CD1c-positive myeloid dendritic cell (primary cell): ENCODE data around the gene MAP3K7.
A peak's percentile ranks its signal among the peaks of the same experiment; 100 is the strongest.

Experiments used
- DNase-seq: peaks from one replicate; pipeline ENCODE4 v3.0.0-alpha.2; 2016; ENCODE audit errors: extremely low spot score

MAP3K7 gene

DNA sequence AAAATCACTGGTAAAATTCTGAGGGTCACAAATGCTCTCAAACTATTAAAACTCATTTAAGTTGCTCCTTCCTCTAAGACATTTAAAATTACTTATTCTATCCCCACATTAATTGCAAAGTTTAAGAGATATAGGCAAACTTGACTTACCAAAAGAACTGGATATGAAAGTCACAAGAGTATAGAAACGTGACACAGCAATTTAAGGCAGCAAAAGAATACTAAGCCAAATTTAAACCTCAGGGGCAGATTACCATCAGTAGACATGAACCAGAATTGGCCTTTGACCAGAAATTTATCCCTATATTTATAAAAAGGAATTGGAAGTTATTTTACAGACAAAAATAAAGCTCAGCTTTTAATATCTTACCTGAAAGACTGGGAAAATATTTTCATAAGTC is 56.0 kb downstream of the MAP3K7 start:
- DNase-seq: no peak

DNA sequence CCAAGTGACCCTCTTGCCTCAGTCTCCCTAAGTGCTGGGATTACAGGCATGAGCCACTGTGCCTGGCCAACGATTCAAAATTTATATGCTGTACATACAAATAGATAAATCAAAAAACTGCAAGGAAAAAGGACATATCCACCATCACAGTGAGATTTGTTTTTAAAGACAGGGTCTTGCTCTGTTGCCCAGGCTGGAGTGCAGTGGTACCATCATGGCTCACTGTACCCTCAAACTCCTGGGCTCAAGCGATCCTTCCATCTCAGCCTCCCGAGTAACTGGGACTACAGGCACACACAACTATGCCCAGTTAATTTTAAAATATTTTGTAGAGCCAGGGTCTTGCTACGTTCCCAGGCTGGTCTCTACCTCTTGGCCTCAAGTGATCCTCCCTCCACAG is 61.5 kb downstream of the MAP3K7 start:
- DNase-seq: no peak

GRCh38 chr6:90523779-90524310 is 63.0 kb downstream of the MAP3K7 start:
- DNase-seq: no peak

- no peak for DNase-seq
These were observed 64.9 kb downstream of the MAP3K7 start for GRCh38 chr6:90521955-90522354.

- DNase-seq: no peak
These were observed 70.7 kb downstream of the MAP3K7 start for GRCh38 chr6:90516074-90516660.

DNA sequence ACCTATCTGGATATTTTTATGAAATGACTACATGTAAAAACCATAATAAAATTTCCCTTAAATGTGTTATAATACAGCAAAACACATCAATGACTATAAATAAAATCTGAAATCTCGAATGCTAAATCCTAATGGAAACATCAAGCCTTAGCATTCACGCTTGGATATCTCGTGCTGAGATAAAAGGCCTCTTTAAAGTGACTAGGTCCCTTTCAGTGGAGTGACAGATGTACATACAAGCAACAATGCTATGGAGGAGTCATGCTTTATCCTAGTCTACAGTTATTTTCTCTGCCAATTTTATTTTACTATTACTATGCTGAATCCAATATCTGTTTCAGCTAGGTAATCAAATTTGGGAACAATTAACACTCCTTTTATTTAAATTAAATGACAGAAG is 72.4 kb downstream of the MAP3K7 start:
- DNase-seq: no peak

- no peak for DNase-seq
These were observed 78.1 kb downstream of the MAP3K7 start for GRCh38 chr6:90508753-90509152.

- DNase-seq: no peak
These were observed 83.9 kb downstream of the MAP3K7 start for GRCh38 chr6:90502866-90503407.

GRCh38 chr6:90502381-90502780 is 84.5 kb downstream of the MAP3K7 start:
- DNase-seq: no peak

- no peak for DNase-seq
These were observed 86.4 kb downstream of the MAP3K7 start for GRCh38 chr6:90500458-90500857.

DNA sequence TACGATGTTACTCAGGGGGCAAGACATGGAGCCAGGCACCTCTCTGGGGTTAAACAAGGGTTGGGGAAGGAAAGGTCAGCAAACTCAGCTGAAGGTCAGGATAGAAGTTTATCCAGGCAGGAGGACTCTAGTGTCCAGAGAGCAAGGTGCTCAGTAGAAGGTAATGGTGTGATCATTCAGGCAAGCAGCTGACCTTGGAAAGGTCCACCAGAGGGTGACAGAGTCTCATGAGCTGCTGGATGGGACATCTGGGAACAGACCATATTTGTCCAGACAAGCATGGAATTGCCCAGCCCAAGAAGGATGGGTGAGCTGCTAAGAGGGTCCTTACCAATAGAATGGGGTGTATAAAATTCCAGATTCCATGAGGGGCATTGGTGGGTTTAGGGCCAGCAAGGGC is 89.5 kb downstream of the MAP3K7 start:
- no peak for DNase-seq

- DNase-seq: no peak
These were observed 90.4 kb downstream of the MAP3K7 start for GRCh38 chr6:90496258-90497016.

DNA sequence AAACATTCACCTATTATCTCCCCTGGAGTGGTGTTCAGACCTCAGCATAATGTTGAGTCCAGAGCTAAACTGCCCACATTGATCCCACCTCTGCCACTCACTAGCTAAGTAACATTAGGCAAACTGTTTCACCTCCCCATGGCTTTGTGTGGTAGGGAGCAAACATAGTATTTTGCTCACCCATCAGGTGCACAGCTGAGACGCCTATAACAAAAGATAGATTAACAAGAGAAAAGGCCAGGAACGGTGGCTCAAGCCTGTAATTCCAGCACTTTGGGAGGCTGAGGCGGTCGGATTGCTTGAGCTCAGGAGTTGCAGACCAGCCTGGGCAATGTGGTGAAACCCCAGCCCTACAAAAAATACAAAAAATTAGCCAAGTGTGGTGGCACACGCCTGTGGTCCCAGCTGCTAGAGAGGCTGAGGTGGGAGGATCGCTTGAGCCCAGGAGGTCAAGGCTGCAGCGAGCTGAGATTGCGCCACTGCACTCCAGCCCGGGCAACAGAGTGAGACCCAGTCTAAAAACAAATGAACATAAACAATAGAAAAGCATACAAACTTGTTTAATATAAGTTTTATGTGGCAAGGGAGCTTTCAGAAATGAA is 91.6 kb downstream of the MAP3K7 start:
- no peak for DNase-seq

DNA sequence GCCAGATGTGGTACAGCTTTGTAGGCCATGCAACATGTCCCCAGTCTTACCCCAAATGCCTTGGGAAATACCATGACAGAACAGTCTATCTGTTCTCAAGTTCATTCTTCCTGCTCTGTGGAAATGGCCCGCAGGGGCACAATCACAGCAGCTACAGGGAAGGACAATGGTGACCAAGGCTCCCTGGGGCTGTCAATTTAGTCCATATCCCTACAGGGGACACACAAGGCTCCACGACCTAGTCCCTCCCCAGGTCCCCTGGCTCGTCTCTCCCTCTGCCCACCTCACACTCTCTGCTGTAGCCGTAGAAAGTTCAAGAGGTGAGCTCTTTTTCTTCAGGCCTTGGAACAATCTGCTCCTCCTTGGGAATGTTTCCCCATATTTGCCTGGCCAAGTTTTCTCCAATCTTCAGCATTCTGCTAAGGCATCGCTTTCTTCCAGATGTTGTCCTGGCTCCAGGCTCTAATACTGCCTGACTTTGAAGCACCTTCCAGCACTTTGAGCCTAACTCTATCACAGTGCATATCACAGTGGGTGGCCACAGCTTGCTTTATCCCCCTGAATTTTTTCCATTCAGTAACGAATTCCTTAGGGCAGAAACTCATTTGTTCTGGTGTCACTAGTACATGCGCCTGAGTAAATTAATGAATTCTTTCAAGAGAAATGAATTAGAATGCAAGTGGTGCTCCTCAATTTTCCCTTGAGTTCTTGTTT is 92.6 kb downstream of the MAP3K7 start:
- DNase-seq: no peak

GRCh38 chr6:90493332-90493731 is 93.5 kb downstream of the MAP3K7 start:
- no peak for DNase-seq

- no peak for DNase-seq
These were observed 94.1 kb downstream of the MAP3K7 start for GRCh38 chr6:90492798-90493197.

GRCh38 chr6:90492369-90492768 is 94.5 kb downstream of the MAP3K7 start:
- DNase-seq: no peak

- DNase-seq: no peak
These were observed 96.7 kb downstream of the MAP3K7 start for GRCh38 chr6:90490030-90490716.

GRCh38 chr6:90488816-90489215 is 98.1 kb downstream of the MAP3K7 start:
- no peak for DNase-seq

- peak; percentile 49 for DNase-seq
These were observed 101.1 kb downstream of the MAP3K7 start for GRCh38 chr6:90485635-90486277.

DNA sequence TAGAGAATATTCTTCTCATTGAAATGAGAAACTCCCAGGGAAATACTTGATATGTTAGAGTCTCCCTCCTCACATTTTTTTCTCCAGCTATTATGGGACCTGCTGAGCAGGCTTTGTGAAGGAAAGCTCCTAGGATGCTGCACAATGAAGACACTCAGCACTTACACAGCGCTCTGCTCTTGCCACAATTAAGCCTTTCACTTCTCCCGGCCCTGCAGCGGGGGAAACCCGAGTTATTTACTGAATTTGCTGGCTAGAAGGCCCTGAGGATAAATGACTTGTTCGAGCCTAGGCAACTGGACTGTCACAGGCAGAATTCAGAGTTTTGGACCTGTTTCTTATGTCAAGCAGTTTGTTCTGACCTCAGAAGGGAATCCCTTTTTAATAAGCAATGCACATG is 102.0 kb downstream of the MAP3K7 start:
- DNase-seq: no peak
